ENCODE results near the gene POU2AF2.

The POU2AF2 gene

DNA sequence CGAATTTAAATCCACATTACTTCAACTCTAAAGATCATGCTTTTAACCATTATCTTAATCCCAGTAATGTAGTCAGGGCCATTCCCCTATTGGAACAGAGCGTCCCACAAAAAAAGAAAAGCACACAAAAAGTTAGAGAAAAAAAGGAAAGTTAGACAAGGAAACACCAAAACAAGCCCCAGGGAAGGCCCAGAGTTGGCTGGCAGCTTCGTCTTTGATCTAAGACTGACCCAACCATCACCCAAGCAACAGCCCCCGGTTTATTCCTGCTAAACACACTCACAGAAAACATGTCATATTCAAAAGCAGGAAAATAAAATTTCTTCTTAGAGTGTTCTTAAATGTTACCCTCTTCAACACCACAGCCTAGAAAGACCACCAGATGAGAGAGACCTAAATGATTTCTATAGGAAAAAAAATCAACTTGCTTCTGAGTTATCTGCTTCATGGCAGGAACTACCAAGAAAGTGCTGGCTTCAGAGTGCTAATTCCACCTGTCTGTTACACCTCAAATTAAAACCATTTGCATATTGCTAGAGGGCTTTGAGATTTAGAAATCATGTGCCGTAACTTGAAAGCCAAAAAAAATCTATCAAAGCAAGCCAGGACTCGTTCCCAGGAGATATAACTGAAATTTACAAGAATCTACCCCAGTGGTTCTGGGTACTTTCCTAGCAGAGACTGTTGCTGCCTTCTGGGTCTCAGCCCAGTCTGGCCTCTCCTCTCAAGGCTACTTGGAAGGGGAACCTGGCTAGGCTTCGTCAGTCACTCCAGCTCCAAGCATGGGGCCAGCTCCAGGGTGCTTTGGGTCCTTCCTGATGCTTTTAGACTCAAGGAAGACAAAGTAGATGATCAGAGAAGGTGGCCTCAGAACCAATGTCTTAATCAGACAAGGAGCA, 84.0 kb downstream of the POU2AF2 start:
- TF ChIP-seq, protein P1, sequence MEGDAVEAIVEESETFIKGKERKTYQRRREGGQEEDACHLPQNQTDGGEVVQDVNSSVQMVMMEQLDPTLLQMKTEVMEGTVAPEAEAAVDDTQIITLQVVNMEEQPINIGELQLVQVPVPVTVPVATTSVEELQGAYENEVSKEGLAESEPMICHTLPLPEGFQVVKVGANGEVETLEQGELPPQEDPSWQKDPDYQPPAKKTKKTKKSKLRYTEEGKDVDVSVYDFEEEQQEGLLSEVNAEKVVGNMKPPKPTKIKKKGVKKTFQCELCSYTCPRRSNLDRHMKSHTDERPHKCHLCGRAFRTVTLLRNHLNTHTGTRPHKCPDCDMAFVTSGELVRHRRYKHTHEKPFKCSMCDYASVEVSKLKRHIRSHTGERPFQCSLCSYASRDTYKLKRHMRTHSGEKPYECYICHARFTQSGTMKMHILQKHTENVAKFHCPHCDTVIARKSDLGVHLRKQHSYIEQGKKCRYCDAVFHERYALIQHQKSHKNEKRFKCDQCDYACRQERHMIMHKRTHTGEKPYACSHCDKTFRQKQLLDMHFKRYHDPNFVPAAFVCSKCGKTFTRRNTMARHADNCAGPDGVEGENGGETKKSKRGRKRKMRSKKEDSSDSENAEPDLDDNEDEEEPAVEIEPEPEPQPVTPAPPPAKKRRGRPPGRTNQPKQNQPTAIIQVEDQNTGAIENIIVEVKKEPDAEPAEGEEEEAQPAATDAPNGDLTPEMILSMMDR (IDR thresholded peaks at IDR 0.05; ENCODE audit: insufficient read depth, missing control alignments), result no peak
- DNase-seq (ENCODE audit: insufficient read length, low spot score), result no peak
- FAIRE-seq, result no peak

DNA sequence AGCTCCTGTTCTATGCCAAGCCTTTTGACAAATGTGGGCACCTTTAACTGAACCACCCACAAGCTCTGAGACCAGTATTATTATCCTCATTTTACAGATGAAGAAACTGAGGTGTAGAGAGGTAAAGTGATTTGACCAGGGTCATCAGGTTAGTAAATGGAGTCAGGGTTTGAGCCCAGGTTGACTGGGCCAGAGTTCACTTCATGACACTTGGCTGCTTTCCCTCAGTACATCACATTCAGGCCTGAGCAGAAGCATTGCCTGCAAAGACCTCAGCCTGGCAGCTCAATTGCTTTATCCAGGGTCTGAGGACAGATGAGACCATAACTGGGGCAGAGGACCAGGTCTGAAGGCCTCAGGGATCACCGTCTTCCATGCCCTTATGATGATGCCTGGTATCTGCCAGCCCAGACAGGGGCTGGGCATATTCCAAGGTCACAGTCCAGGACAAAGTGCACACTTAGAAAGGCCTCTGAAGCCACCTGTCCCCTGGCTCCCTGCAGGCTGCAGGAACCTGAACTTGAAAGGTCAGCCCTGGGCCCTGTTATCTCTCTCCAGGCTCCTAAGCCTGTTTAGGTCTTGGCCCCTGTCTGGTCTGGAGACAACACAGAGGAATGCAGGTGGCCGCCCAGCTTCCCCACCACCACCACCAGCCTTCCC, 84.8 kb downstream of the POU2AF2 start:
- TF ChIP-seq, protein P1 (IDR thresholded peaks at IDR 0.05; ENCODE audit: insufficient read depth, missing control alignments), result no peak
- DNase-seq (ENCODE audit: insufficient read length, low spot score) (no peak), FAIRE-seq (no peak)

DNA sequence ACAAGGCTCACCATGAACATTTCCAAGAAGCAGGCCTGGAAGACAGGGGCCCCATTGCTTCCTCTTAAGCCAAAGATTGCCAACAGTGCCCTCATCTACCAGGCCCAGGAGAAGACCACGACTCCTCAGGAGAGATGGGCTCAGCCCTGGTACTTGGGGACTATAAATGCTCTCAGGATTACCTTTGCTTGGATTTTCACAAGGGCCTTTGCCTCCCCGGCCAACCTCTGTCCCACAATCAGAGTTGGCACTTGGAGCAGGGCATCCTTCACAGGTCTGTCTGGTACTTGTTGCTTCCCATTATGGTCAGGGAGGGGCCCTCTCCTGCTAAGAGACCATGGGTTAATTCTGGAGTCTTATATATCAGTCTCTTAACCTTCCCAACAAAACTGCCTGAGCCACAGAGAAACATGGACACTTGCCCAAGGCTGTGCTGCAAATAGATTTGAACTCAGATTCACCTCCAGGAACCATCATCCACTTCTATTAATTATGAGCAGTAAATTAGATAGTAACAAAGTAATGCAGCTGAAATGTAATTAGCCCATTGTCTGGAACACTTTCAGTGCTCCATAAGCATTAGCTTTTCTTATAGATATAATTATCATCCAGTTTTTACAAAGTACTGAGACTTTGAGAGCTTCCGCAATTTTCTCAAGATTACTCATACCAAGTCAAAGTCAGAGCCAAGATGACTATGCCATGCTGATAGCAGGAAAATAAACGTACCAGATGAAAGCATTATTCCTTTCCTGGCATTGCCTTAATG, 86.4 kb downstream of the POU2AF2 start:
- DNase-seq (ENCODE audit: insufficient read length, low spot score), result no peak
- FAIRE-seq, result no peak
- TF ChIP-seq, protein P1 (IDR thresholded peaks at IDR 0.05; ENCODE audit: insufficient read depth, missing control alignments), result no peak

DNA sequence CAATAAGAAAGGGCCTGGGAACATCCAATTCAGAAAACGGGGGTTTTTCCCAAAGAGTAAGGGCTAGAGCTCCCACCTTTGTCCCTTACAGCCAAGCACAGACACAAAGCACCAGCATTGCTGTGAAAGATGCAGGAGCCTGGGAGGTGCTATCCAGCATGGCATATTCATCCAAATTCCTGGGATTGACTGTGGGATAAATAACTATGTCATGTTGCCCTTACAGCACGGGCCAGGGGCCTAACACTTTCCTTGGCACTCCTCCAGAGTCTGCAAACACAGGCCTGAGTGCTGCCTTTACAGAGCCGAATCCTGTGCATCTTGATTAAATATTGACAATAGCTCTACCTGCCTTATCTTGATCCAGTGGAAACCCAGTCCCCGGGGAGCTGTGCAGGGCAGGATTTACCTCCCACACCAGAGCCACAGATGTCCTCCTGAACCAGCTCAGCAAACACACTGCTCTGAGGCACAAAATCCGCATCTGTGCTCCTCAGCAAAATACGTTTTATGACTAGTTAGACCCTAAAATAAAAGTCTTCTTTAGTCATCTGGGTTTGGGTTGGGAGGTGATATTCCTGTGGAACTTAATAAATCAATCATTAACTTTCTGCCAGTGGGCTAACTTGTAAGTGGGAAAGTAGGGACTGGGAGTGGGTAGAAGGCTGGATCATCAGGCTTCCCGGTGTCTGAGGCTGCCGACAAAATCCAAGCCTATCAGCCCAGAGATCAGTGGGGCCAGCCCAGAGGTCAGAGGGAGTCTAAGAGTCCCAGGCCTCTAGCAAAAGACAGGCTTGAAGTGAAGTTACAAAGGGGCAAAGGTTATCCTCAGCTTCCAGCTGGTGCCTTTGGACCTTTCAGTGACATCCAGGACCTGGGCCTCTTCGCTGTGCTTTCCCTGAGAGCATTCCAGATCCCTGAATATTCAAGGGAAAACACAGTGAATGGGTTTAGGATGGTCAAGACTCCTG, 89.3 kb downstream of the POU2AF2 start:
- TF ChIP-seq, protein P1 (IDR thresholded peaks at IDR 0.05; ENCODE audit: insufficient read depth, missing control alignments), result no peak
- DNase-seq (ENCODE audit: insufficient read length, low spot score) (no peak), FAIRE-seq (peak; percentile 32)

DNA sequence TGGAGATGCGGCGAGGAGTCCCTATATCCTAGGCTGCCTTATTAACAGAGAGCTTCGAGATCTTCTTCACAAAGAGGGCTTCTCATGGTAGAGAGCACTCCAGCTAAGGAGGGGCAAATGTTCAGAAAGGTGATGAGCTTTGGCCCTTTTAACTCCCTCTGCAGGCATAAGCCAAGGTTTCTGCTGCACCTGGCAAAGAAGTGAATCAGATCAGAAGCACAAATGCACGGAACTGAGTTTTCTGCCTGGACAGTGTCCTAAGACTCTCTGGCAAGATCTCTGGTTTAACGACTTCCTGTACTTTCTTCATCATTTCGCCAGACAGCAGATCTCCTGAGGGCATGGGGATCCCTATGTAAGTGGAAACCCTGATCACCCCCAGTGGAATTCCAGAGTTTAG, 90.0 kb downstream of the POU2AF2 start:
- DNase-seq (ENCODE audit: insufficient read length, low spot score) (no peak), FAIRE-seq (no peak)
- TF ChIP-seq, protein P1 (IDR thresholded peaks at IDR 0.05; ENCODE audit: insufficient read depth, missing control alignments), result no peak

Data from D721Med (cell line).